CD4-positive, CD25-positive, alpha-beta regulatory T cell (primary cell): ENCODE data around the gene GOLGA6L22. TPM values are rescaled to one million over a fixed set of nuclear protein-coding genes. Genes with fewer than 3 reads are reported as not detected.
"Not testable (repeated sequence)": the region's sequence is repeated elsewhere in the genome, so short reads cannot be mapped to it uniquely, and the experiment has no call there.

Experiments used
- ATAC-seq, 2 donors: fragments of 150-1000 bp; cut with Tn5 transposase; one replicate each; pipeline ENCODE4 v1.10.0; 2021; ENCODE audit warnings: low read depth in 2 of 2, moderate number of reproducible peaks in 2 of 2, moderate library complexity in 1 of 2
- DNase-seq, 3 donors: peaks; one replicate each; pipeline versions ENCODE4 v3.0.0 to v3.0.0-alpha.2; 2012 to 2022; ENCODE audit warnings: mixed read lengths in 1 of 3
- H3K27ac ChIP-seq: one replicate; pipeline ENCODE4 v1.7.0; 2013; ENCODE audit warnings: mild to moderate bottlenecking, low read length; ENCODE audit not compliant: insufficient read depth, poor library complexity, severe bottlenecking
- H3K27me3 ChIP-seq: one replicate; pipeline ENCODE4 v1.7.0; 2013; ENCODE audit warnings: low read length; ENCODE audit not compliant: control insufficient read depth, insufficient read depth
- H3K36me3 ChIP-seq: one replicate; pipeline ENCODE4 v1.7.0; 2013; ENCODE audit warnings: mild to moderate bottlenecking, low read length, moderate library complexity; ENCODE audit not compliant: control insufficient read depth, insufficient read depth
- H3K4me1 ChIP-seq: 2 replicates; pipeline ENCODE4 v1.7.0; 2013; ENCODE audit warnings: mild to moderate bottlenecking, low read length; ENCODE audit not compliant: insufficient read depth, control insufficient read depth, poor library complexity, severe bottlenecking
- H3K4me3 ChIP-seq: one replicate; pipeline ENCODE4 v1.7.0; 2013; ENCODE audit warnings: low read depth, mild to moderate bottlenecking, low read length, moderate library complexity
- H3K9me3 ChIP-seq, 2 experiments: 1 replicate in 1 of 2; 2 replicates in 1 of 2; pipeline ENCODE4 v1.7.0; 2013; ENCODE audit warnings: low read length in 2 of 2, mild to moderate bottlenecking in 1 of 2, moderate library complexity in 1 of 2; ENCODE audit not compliant: control insufficient read depth in 2 of 2
- H3K27ac Mint-ChIP-seq, 3 donors: one replicate each; pipeline ENCODE4 v1.8.0; 2020 to 2022; ENCODE audit warnings: mild to moderate bottlenecking in 3 of 3, mixed read lengths in 3 of 3, moderate library complexity in 2 of 3
- H3K27me3 Mint-ChIP-seq: one replicate; pipeline ENCODE4 v1.8.0; 2022; ENCODE audit warnings: mild to moderate bottlenecking, mixed read lengths
- H3K36me3 Mint-ChIP-seq: one replicate; pipeline ENCODE4 v1.8.0; 2020; ENCODE audit warnings: mixed read lengths
- H3K4me1 Mint-ChIP-seq, 4 donors: one replicate each; pipeline ENCODE4 v1.8.0; 2020 to 2022; ENCODE audit warnings: mixed read lengths in 4 of 4, mild to moderate bottlenecking in 1 of 4
- H3K4me3 Mint-ChIP-seq, 4 donors: one replicate each; pipeline ENCODE4 v1.8.0; 2020 to 2022; ENCODE audit warnings: mild to moderate bottlenecking in 4 of 4, mixed read lengths in 4 of 4, moderate library complexity in 3 of 4
- H3K9me3 Mint-ChIP-seq, 7 donors: one replicate each; pipeline ENCODE4 v1.8.0; 2020 to 2022; ENCODE audit warnings: mixed read lengths in 7 of 7, mild to moderate bottlenecking in 3 of 7, moderate library complexity in 2 of 7
- polyA plus RNA-seq, 4 donors: library from polyadenylated mRNA; unstranded; fragments of 300-500 nt; fragmentation: Illumina TruSeq; gene quantifications; one replicate each; pipeline ENCODE4 v1.2.3, GENCODE V29; 2021
- total RNA-seq: library from RNA; stranded (reverse); gene quantifications from one replicate; pipeline ENCODE4 v1.2.3, GENCODE V29; 2022

Gene GOLGA6L22, protein sequence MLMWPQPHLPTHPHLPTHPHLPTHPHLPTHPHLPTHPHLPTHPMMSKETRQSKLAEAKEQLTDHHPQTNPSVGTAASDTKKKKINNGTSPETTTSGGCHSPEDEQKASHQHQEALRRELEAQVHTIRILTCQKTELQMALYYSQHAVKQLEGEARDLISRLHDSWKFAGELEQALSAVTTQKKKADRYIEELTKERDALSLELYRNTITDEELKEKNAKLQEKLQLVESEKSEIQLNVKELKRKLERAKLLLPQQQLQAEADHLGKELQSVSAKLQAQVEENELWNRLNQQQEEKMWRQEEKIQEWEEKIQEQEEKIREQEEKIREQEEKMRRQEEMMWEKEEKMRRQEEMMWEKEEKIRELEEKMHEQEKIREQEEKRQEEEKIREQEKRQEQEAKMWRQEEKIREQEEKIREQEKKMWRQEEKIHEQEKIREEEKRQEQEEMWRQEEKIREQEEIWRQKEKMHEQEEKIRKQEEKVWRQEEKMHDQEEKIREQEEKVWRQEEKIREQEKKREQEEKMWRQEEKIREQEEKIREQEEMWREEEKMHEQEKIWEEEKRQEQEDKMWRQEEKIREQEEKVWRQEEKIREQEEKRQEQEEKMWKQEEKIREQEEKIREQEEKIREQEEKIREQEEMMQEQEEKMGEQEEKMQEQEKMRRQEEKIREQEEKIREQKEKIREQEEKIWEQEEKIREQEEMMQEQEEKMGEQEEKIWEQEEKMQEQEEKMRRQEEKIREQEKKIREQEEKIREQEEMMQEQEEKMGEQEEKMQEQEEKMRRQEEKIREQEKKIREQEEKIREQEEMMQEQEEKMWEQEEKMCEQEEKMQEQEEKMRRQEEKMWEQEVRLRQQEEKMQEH
- not detected for total RNA-seq
- polyA plus RNA-seq, result not detected

DNA sequence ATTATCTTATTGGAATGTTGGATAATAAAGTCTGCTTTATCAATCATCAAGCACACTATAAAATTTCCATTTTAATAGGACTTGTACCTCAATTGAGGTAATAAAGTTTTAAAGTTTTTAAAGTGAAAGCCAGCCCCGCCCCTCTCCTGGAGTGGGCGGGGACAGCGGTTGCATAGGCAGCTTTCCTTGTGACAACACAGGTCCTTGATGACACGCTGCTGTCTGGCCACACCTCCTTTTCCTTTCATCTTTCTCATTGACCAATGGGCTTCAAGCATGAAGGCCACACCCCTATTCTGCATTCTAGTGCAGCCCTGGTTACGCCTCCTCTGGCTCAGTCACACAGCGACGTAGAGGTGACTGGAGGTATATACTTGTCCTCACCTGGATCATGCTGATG lies at the start of gene GOLGA6L22:
GOLGA6L22 (plus strand) TSS at position 301 of the 400 bp plus-strand sequence; CDS start at position 392, 91 bp downstream.
- H3K9me3 ChIP-seq, H3K27me3 Mint-ChIP-seq, H3K36me3 Mint-ChIP-seq: not testable (repeated sequence)

DNA sequence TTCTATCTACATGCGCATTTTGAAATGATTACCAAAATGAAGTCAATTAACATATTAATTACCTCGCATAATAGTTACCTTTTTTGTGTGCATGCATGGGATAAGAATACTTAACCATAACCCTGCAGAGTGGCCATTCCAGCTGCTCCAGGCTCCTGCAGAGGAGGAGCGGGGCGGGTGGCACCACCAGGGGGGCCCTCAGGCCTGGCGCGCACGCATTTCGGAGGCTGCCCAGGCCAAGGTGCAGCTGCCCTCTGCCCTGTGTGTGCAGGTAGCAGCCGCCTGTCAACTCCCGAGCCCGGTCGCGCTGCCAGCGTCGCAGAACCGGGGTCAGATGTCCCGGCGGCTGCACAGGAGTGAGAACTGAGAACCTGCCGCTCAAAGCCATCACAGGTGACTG lies 41.4 kb upstream of the GOLGA6L22 start:
- not testable (repeated sequence) for H3K4me3 Mint-ChIP-seq, H3K27ac ChIP-seq, H3K9me3 Mint-ChIP-seq, H3K36me3 ChIP-seq, H3K4me1 ChIP-seq, H3K4me3 ChIP-seq, H3K9me3 ChIP-seq, H3K27me3 Mint-ChIP-seq, ATAC-seq, H3K36me3 Mint-ChIP-seq, H3K27ac Mint-ChIP-seq, H3K4me1 Mint-ChIP-seq, H3K27me3 ChIP-seq, DNase-seq

More for the DNA sequence above, at the start of gene GOLGA6L22:
- not testable (repeated sequence) for H3K27ac ChIP-seq, ATAC-seq, H3K36me3 ChIP-seq, H3K9me3 Mint-ChIP-seq, DNase-seq, H3K4me3 Mint-ChIP-seq, H3K27ac Mint-ChIP-seq, H3K27me3 ChIP-seq, H3K4me3 ChIP-seq, H3K4me1 Mint-ChIP-seq, H3K4me1 ChIP-seq

DNA sequence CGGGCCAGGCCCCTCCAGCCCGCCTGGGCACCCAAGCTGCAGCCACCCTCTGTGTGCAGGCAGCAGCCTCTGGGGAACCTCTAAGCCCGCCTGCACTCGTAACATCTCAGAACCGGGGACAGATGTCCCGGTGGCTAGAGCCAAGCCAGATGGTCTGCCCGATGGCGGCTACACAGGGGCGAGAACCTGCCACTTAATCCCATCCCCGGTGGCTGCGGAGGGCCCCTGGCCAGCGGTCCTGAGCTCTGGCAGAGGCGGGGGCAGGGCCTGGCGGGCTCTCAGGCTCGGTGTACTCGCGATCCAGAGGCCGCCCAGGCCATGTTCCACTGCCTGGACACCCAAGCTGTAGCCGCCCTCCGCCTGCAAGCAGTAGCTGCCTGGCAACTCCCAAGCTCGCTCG lies 40.9 kb upstream of the GOLGA6L22 start:
- not testable (repeated sequence) for H3K36me3 ChIP-seq, DNase-seq, H3K27ac ChIP-seq, H3K27me3 Mint-ChIP-seq, ATAC-seq, H3K4me3 ChIP-seq, H3K4me3 Mint-ChIP-seq, H3K9me3 ChIP-seq, H3K27ac Mint-ChIP-seq, H3K9me3 Mint-ChIP-seq, H3K27me3 ChIP-seq, H3K4me1 ChIP-seq, H3K36me3 Mint-ChIP-seq, H3K4me1 Mint-ChIP-seq

DNA sequence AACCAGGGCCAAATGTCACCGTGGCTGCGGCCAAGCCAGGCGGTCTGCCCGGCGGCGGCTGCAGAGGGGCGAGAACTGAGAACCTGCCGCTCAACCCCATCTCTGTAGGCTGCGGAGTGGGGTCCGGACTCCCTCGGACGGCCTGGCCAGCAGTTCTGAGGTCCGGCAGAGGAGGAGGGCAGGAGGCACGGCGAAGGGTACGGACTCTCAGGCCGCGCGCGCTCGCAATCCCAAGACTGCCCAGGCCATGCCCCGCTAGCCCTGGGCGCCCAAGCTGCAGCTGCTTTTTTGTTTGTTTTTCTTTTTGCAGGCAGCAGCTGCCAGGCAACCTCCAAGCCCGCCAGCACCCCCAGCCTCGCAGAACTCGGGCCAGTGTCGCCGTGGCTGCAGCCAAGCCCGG lies 40.5 kb upstream of the GOLGA6L22 start:
- H3K27ac Mint-ChIP-seq, H3K4me1 Mint-ChIP-seq, H3K27ac ChIP-seq, H3K4me3 Mint-ChIP-seq, H3K9me3 ChIP-seq, H3K27me3 ChIP-seq, DNase-seq, ATAC-seq, H3K4me1 ChIP-seq, H3K9me3 Mint-ChIP-seq, H3K36me3 Mint-ChIP-seq, H3K4me3 ChIP-seq, H3K27me3 Mint-ChIP-seq, H3K36me3 ChIP-seq: not testable (repeated sequence)

DNA sequence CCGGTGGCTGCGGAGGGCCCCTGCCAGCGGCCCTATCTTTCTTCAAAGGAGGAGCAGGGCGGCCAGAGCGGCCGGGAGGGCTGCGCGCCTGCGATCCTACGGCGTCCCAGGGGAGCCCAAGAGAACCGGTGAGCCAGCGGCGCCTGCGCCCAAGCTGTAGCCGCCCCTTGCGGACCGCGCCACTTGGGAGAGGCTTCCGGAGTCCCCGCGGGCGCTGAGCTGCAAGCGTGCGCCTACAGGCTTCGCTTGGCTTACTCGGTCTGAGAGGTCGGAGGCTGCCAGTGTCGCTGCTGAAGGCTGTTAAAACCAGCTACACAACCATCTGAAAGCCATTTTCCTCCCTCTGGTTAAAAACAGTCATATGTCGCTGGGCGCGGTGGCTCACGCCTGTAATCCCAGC lies 40.0 kb upstream of the GOLGA6L22 start:
- not testable (repeated sequence) for DNase-seq, H3K4me1 Mint-ChIP-seq, H3K4me3 ChIP-seq, H3K4me3 Mint-ChIP-seq, H3K36me3 Mint-ChIP-seq, H3K27ac Mint-ChIP-seq, H3K27ac ChIP-seq, H3K9me3 ChIP-seq, H3K27me3 ChIP-seq, H3K4me1 ChIP-seq, H3K36me3 ChIP-seq, H3K27me3 Mint-ChIP-seq, H3K9me3 Mint-ChIP-seq, ATAC-seq

DNA sequence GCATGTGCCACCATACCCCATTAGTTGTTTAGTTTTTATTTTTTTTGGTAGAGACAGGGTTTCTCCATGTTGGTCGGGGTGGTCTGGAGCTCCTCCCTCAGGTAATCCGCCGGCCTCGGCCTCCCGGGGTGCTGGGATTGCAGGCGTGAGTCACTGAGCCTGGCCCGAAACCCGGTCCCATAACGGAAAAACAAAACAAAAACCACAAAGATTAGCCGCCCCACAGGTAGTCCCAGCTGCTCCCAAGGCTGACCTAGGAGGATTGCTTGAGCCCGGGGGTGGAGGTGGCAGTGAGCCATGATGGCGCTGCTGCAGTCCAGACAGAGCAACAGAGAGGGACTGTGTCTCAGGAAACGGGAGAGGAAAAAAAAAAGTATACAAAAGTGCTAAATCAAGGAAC lies 38.4 kb upstream of the GOLGA6L22 start:
- ATAC-seq, DNase-seq, H3K9me3 Mint-ChIP-seq, H3K4me1 Mint-ChIP-seq, H3K27me3 ChIP-seq, H3K27ac ChIP-seq, H3K4me3 ChIP-seq, H3K9me3 ChIP-seq, H3K4me3 Mint-ChIP-seq, H3K4me1 ChIP-seq, H3K36me3 ChIP-seq, H3K27me3 Mint-ChIP-seq, H3K36me3 Mint-ChIP-seq, H3K27ac Mint-ChIP-seq: not testable (repeated sequence)

DNA sequence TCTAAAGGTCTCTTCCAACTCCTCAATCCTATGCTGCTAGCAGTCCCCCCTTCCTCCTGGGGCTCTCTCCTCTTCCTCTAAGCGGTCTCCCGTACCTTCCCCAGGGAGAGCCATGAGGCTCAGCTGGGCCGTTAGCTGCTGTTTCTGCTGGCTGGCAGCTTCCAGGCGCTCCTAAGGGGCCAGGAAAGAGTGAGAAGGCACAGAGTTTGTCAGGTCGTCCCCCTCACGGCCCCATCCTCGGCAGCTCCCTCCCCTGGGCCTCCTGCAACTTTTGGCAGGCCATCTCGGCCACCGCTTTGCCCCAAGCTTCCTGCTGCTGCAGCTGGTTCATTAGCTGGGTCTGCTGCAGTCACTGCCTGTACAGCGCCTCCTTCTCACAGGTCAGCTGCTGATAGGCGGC lies 29.3 kb upstream of the GOLGA6L22 start:
- not testable (repeated sequence) for H3K4me3 ChIP-seq, H3K27me3 Mint-ChIP-seq, H3K4me3 Mint-ChIP-seq, H3K27ac ChIP-seq, H3K4me1 ChIP-seq, H3K9me3 ChIP-seq, H3K27me3 ChIP-seq, ATAC-seq, H3K36me3 Mint-ChIP-seq, DNase-seq, H3K27ac Mint-ChIP-seq, H3K4me1 Mint-ChIP-seq, H3K9me3 Mint-ChIP-seq, H3K36me3 ChIP-seq

DNA sequence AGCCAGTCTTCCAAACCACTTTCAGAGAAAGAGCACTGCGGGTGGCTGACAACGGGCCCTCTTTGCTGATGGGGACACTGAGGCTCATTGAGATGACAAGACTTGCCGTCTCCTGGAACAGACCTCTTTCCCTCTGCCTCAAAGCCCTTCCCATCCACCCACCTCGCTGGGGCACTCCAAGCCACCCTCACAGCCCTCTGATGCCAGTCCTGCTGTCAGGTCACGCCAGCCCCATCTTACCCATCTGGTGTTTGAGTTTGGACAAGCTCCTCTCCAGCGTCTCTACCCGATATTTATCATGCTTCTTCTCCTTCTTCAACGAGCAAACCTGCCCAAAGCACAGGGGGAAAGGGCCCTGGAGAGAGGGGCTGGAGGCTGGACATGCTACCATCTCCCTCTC lies 27.0 kb upstream of the GOLGA6L22 start:
- not testable (repeated sequence) for ATAC-seq

More for the DNA sequence above, 27.0 kb upstream of the GOLGA6L22 start:
- not testable (repeated sequence) for H3K27ac ChIP-seq, H3K27me3 Mint-ChIP-seq, H3K4me3 Mint-ChIP-seq, H3K4me1 ChIP-seq, H3K9me3 Mint-ChIP-seq, H3K36me3 Mint-ChIP-seq, H3K9me3 ChIP-seq, H3K27me3 ChIP-seq, H3K36me3 ChIP-seq, H3K4me3 ChIP-seq, H3K4me1 Mint-ChIP-seq, DNase-seq, H3K27ac Mint-ChIP-seq
